Measurements from ENCODE around the gene TBC1D22A. TPM values are rescaled to one million over a fixed set of nuclear protein-coding genes. Genes with fewer than 3 reads are reported as not detected.

TBC1D22A gene
- total and polyA plus RNA-seq, 10 of the 15 experiments (the other 5 are each of a cell fraction or from before 2014, with no cell fraction given): 0.63 to 44.7 (median 27.4) TPM

DNA sequence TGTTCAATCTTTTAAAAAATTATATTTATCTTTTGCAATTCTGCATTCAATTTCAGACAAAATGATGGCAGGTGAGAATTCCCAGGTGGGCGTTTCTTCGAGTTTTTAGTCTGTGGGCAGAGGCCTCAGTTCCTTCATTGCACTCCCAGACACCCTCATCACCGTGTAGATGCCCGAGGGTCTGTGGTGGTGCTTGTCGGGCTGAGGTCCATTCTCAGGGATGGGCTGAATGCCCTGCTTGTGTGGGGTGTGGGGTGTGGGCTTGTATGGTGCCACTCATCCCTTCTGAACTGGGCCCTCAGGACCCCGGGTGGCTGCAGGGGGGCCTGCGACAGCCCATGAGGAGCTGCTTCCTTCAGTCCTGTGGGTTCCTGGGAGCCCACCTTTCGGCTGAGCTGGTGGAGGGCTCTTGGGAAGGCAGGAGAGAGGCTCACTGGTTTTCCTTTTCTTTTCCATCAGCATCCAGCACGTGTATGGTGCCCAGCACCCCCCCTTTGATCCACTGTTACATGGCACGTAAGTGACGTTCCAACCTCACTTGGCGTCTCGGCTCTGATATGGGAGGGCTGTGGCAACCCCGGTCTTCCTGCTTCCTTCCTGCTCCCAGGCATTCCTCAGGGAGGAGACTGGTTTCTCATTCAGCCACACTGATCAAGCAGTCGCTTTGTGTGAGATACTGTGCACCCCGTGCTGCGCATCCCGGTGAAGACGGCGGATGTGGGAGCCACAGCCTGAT, 29.8 kb downstream of the TBC1D22A start:
- ChIA-PET CTCF (interaction anchor here (1.0 to 1.4 kb wide), 2 partner anchors 11 to 34 kb away, joined by 4 to 5 read pairs; no protein-coding TSS in a partner anchor), RAD21 (ENCODE audit: unreplicated experiment) (no interaction called here), SMC1A (ENCODE audit: uncharacterized antibody, unreplicated experiment) (interaction anchor here (2.3 kb wide), 1 partner anchor 33 kb away, joined by 9 read pairs; no protein-coding TSS in a partner anchor), POLR2A (no interaction called here)
- in situ Hi-C loops (cut with MboI): no loop called here
- BruUV-seq (replicated peaks): no TSS peak
- peaks cover 18 to 36% of the 10 kb centered on the region in 2 experiments for H3K36me3 ChIP-seq (ENCODE audit: control insufficient read depth in 2 of 2, insufficient read depth in 2 of 2, low read length in 1 of 2)
- peaks cover 33% of the 10 kb centered on the region for H3K79me2 ChIP-seq (ENCODE audit: control insufficient read depth, insufficient read depth, low read length)
- H3K9me3 ChIP-seq (replicated peaks; ENCODE audit: control insufficient read depth, insufficient read depth, low read length): no peaks in the 10 kb centered on the region
- 92% methylated on average over 20 of the region's 20 CpGs for WGBS (ENCODE audit: insufficient coverage, insufficient replicate concordance, low lambda C conversion rate, missing lambda C conversion rate)
- H3K4me2 ChIP-seq (ENCODE audit: control insufficient read depth, insufficient read depth): no peak overlapping the region
- no peak for FAIRE-seq
- DNase-seq (ENCODE audit: low read depth, low spot score): no peak
- H2AFZ ChIP-seq (ENCODE audit: control insufficient read depth, low read depth, low read length): no peak overlapping the region
- intact Hi-C loops (cut with micrococcal nuclease; ENCODE audit: unreplicated experiment): no loop called here
- H3K9ac ChIP-seq (ENCODE audit: control insufficient read depth, insufficient read depth, low read length): no peak overlapping the region
- no peaks in the 10 kb centered on the region for H3K27me3 ChIP-seq (replicated peaks in 1 of 2; ENCODE audit: control insufficient read depth in 2 of 2, insufficient read depth in 2 of 2, low read length in 1 of 2)
- 0 out of 2 replicates have a peak, but pooled peaks cover 3% of the 10 kb centered on the region for H4K20me1 ChIP-seq (ENCODE audit: control insufficient read depth, insufficient read depth)
- TF ChIP-seq, protein P1, sequence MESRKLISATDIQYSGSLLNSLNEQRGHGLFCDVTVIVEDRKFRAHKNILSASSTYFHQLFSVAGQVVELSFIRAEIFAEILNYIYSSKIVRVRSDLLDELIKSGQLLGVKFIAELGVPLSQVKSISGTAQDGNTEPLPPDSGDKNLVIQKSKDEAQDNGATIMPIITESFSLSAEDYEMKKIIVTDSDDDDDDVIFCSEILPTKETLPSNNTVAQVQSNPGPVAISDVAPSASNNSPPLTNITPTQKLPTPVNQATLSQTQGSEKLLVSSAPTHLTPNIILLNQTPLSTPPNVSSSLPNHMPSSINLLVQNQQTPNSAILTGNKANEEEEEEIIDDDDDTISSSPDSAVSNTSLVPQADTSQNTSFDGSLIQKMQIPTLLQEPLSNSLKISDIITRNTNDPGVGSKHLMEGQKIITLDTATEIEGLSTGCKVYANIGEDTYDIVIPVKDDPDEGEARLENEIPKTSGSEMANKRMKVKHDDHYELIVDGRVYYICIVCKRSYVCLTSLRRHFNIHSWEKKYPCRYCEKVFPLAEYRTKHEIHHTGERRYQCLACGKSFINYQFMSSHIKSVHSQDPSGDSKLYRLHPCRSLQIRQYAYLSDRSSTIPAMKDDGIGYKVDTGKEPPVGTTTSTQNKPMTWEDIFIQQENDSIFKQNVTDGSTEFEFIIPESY (IDR thresholded peaks at IDR 0.05): no peak
- TF ChIP-seq RB1 (IDR thresholded peaks at IDR 0.05; ENCODE audit: borderline replicate concordance) (no peak), NR2F1 (conservative IDR thresholded peaks at IDR 0.05) (no peak), CHD2 (IDR thresholded peaks at IDR 0.05; ENCODE audit: borderline replicate concordance, low read depth, low read length) (no peak)
- TF ChIP-seq, protein P2, sequence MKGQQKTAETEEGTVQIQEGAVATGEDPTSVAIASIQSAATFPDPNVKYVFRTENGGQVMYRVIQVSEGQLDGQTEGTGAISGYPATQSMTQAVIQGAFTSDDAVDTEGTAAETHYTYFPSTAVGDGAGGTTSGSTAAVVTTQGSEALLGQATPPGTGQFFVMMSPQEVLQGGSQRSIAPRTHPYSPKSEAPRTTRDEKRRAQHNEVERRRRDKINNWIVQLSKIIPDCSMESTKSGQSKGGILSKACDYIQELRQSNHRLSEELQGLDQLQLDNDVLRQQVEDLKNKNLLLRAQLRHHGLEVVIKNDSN (IDR thresholded peaks at IDR 0.05; ENCODE audit: borderline replicate concordance, extremely low read length, insufficient read depth, low read depth, low read length): no peak
- no peak overlapping the region for H3K27ac ChIP-seq (ENCODE audit: control insufficient read depth, insufficient read depth)
- H3K4me1 ChIP-seq (ENCODE audit: control insufficient read depth, insufficient read depth, low read length): peaks cover 22% of the 10 kb centered on the region
- ATAC-seq: no peak
- no peak overlapping the region for H3K4me3 ChIP-seq

Measured in GM12878 (cell line).